HCT116 (cell line): ENCODE data around the gene LTV1. TPM values are rescaled to one million over a fixed set of nuclear protein-coding genes. Genes with fewer than 3 reads are reported as not detected.

ENCODE experiments used
- ATAC-seq: fragments of 200-7000 bp; cut with Tn5 transposase; 2 replicates; pipeline ENCODE4 v1.9.1; 2020; ENCODE audit warnings: mild to moderate bottlenecking, moderate library complexity
- BruUV-seq: library from RNA; stranded (reverse); fragments of 400-500 nt; replicated peaks from 2 replicates; lab custom pipeline; 2021; lab: Mats Ljungman, UMichigan
- CTCF ChIA-PET: fragments of 300-600 bp; sonication (Branson Sonifier 250); formaldehyde crosslinking; loops from one replicate; lab custom pipeline; 2021; ENCODE audit warnings: antibody characterized with exemption; lab: Charles Lee
- POLR2A ChIA-PET: fragments of 300-600, 350-600 bp; sonication (Branson Sonifier 250); formaldehyde crosslinking; loops from one replicate; lab custom pipeline; 2021; ENCODE audit warnings: antibody characterized with exemption; lab: Charles Lee
- RAD21 ChIA-PET, 2 experiments: fragments of 300-600 bp; sonication (Branson Sonifier 250); formaldehyde crosslinking; loops; one replicate each; lab custom pipeline; 2023; ENCODE audit warnings: low total read pairs in 2 of 2; ENCODE audit not compliant: uncharacterized antibody in 2 of 2, unreplicated experiment in 2 of 2, low non-redundant PET in 1 of 2; lab: Charles Lee
- DNase-seq: peaks from one replicate; pipeline ENCODE4 v3.0.0-alpha.2; 2010; ENCODE audit warnings: low read depth, low spot score
- H2AFZ ChIP-seq: fragments of 200-600 bp; shearing (Covaris generic), sonication (generic); 2 replicates; pipeline ENCODE4 v1.6.1; 2017; ENCODE audit warnings: low read depth, mixed run types, mixed read lengths, antibody characterized with exemption, low read length; ENCODE audit not compliant: poor library complexity, severe bottlenecking
- H3K27ac ChIP-seq: 2 replicates; pipeline ENCODE4 v1.5.1; 2012; ENCODE audit warnings: low read depth, low read length
- H3K27me3 ChIP-seq: fragments of 200-600 bp; sonication (generic); 2 replicates; pipeline ENCODE4 v1.6.1; 2016; ENCODE audit warnings: mixed run types, low read length, mixed read lengths; ENCODE audit not compliant: insufficient read depth
- H3K36me3 ChIP-seq, 2 experiments: fragments of 200-500 bp in 1 of 2; fragments of 200-600 bp in 1 of 2; sonication (Bioruptor generic) in 1 of 2; sonication (generic) in 1 of 2; 2 replicates each; pipeline versions ENCODE4 v1.5.1 to v1.6.1; 2014 to 2016; ENCODE audit warnings: low read length in 2 of 2, inconsistent platforms in 1 of 2, mixed read lengths in 1 of 2, mixed run types in 1 of 2; ENCODE audit not compliant: insufficient read depth in 2 of 2, control insufficient read depth in 1 of 2
- H3K4me1 ChIP-seq, 2 experiments: fragments of 200-600 bp in 1 of 2; sonication (generic) in 1 of 2; 2 replicates each; pipeline versions ENCODE4 v1.5.1 to v1.6.1; 2012 to 2017; ENCODE audit warnings: low read length in 2 of 2, inconsistent platforms in 1 of 2, mild to moderate bottlenecking in 1 of 2, mixed read lengths in 1 of 2, mixed run types in 1 of 2, moderate library complexity in 1 of 2; ENCODE audit not compliant: insufficient read depth in 2 of 2, control insufficient read depth in 1 of 2
- H3K4me2 ChIP-seq: fragments of 200-600 bp; sonication (generic); 2 replicates; pipeline ENCODE4 v1.6.1; 2017; ENCODE audit warnings: mixed run types, low read length, mixed read lengths
- H3K4me3 ChIP-seq, 2 experiments: fragments of 200-600 bp in 1 of 2; sonication (generic) in 1 of 2; replicated peaks in 1 of 2; 2 replicates each; pipeline ENCODE4 v1.5.1; 2011 to 2016; ENCODE audit warnings: low read length in 2 of 2, control low read depth in 1 of 2, low read depth in 1 of 2, mild to moderate bottlenecking in 1 of 2, mixed read lengths in 1 of 2, mixed run types in 1 of 2
- H3K79me2 ChIP-seq: fragments of 200-600 bp; sonication (generic); 2 replicates; pipeline ENCODE4 v1.6.1; 2017; ENCODE audit warnings: mild to moderate bottlenecking, mixed run types, low read length, moderate library complexity, mixed read lengths; ENCODE audit not compliant: insufficient read depth
- H3K9ac ChIP-seq: fragments of 200-600 bp; sonication (generic); 2 replicates; pipeline ENCODE4 v1.6.1; 2016; ENCODE audit warnings: low read length, mixed read lengths
- H3K9me2 ChIP-seq: fragments of 200-600 bp; sonication (generic), shearing (Covaris generic); 2 replicates; pipeline ENCODE4 v1.6.1; 2017; ENCODE audit warnings: mixed run types, mild to moderate bottlenecking, moderate library complexity; ENCODE audit not compliant: insufficient read depth
- H3K9me3 ChIP-seq, 2 experiments: fragments of 200-500 bp in 1 of 2; fragments of 200-600 bp in 1 of 2; sonication (Bioruptor generic) in 1 of 2; sonication (generic) in 1 of 2; 2 replicates each; pipeline ENCODE4 v1.6.1; 2014 to 2017; ENCODE audit warnings: low read length in 2 of 2, mixed read lengths in 2 of 2, inconsistent platforms in 1 of 2, low read depth in 1 of 2, mild to moderate bottlenecking in 1 of 2, mixed run types in 1 of 2, moderate library complexity in 1 of 2; ENCODE audit not compliant: control insufficient read depth in 1 of 2, insufficient read depth in 1 of 2
- H4K20me1 ChIP-seq: fragments of 200-600 bp; sonication (generic), shearing (Covaris generic); 2 replicates; pipeline ENCODE4 v1.6.1; 2017; ENCODE audit warnings: mixed run types, mild to moderate bottlenecking, moderate library complexity; ENCODE audit not compliant: insufficient read depth
- CBX3 ChIP-seq: IDR thresholded peaks from 2 replicates; pipeline ENCODE4 v1.6.1; 2012; ENCODE audit warnings: low read depth
- CTCF ChIP-seq, 3 experiments: fragments of 200-600 bp in 1 of 3; sonication (generic) in 1 of 3; IDR thresholded peaks in 2 of 3; conservative IDR thresholded peaks in 1 of 3; 2 replicates each; pipeline ENCODE4 v1.5.1; 2012 to 2017; ENCODE audit warnings: low read depth in 2 of 3, low read length in 2 of 3, antibody characterized with exemption in 1 of 3, borderline replicate concordance in 1 of 3, control low read depth in 1 of 3, mild to moderate bottlenecking in 1 of 3, mixed read lengths in 1 of 3, mixed run types in 1 of 3, moderate library complexity in 1 of 3; ENCODE audit not compliant: insufficient read depth in 1 of 3
- EGR1 ChIP-seq: IDR thresholded peaks from 2 replicates; pipeline ENCODE4 v1.6.1; 2012; ENCODE audit warnings: low read depth
- ELF1 ChIP-seq: IDR thresholded peaks from 2 replicates; pipeline ENCODE4 v1.6.1; 2012; ENCODE audit warnings: low read depth, borderline replicate concordance
- EZH2 ChIP-seq: fragments of 200-600 bp; sonication (generic); IDR thresholded peaks from 2 replicates; pipeline ENCODE4 v1.6.1; 2017; ENCODE audit warnings: antibody characterized with exemption, mixed run types
- EZH2phosphoT487 ChIP-seq: fragments of 200-600 bp; IDR thresholded peaks from 2 replicates; pipeline ENCODE4 v1.6.1; 2018; ENCODE audit warnings: antibody characterized with exemption, borderline replicate concordance
- POLR2A ChIP-seq: IDR thresholded peaks from 2 replicates; pipeline ENCODE4 v1.7.0; 2011; ENCODE audit warnings: borderline replicate concordance; ENCODE audit not compliant: insufficient read depth, insufficient read length; ENCODE audit errors: extremely low read depth
- POLR2AphosphoS5 ChIP-seq: IDR thresholded peaks from 2 replicates; pipeline ENCODE4 v1.6.1; 2011; ENCODE audit warnings: mild to moderate bottlenecking, low read depth, low read length, moderate library complexity
- SIN3A ChIP-seq: IDR thresholded peaks from 2 replicates; pipeline ENCODE4 v1.6.1; 2012; ENCODE audit warnings: low read depth
- SRF ChIP-seq: IDR thresholded peaks from 2 replicates; pipeline ENCODE4 v1.6.1; 2012; ENCODE audit warnings: low read depth
- TCF7L2 ChIP-seq: IDR thresholded peaks from 2 replicates; pipeline ENCODE4 v1.7.0; 2011; ENCODE audit warnings: borderline replicate concordance, inconsistent platforms; ENCODE audit not compliant: insufficient read depth, insufficient read length; ENCODE audit errors: extremely low read depth
- YY1 ChIP-seq: IDR thresholded peaks from 2 replicates; pipeline ENCODE4 v1.6.1; 2011; ENCODE audit warnings: low read length, low read depth, moderate library complexity, mild to moderate bottlenecking; ENCODE audit not compliant: insufficient replicate concordance; ENCODE audit errors: extremely low read depth
- ZFX ChIP-seq: fragments of 450-650 bp; IDR thresholded peaks from 2 replicates; pipeline ENCODE4 v1.6.1; 2017
- ZNF274 ChIP-seq: fragments of 200-500 bp; sonication (Bioruptor generic); IDR thresholded peaks from 2 replicates; pipeline ENCODE4 v1.6.1; 2014; ENCODE audit warnings: mild to moderate bottlenecking, low read depth, low read length, inconsistent platforms
- intact Hi-C: fragments of 100-400 bp; cut with micrococcal nuclease; formaldehyde crosslinking; loops from 2 replicates; pipeline ENCODE4 v1.10.0; 2022
- total RNA-seq: library from RNA; stranded (reverse); gene quantifications from one replicate; pipeline ENCODE4 v1.2.1, GENCODE V29; 2021; ENCODE audit not compliant: unreplicated experiment
- TF ChIP-seq, protein P1 (sequence below): IDR thresholded peaks from 2 replicates; pipeline ENCODE4 v1.6.1; 2011; ENCODE audit warnings: mild to moderate bottlenecking, low read length, moderate library complexity; ENCODE audit not compliant: insufficient replicate concordance; ENCODE audit errors: extremely low read depth
- TF ChIP-seq, protein P2 (sequence below): IDR thresholded peaks from 2 replicates; pipeline ENCODE4 v1.6.1; 2012; ENCODE audit warnings: low read depth

Gene LTV1
- total RNA-seq, 1 experiment from 2014 or later, result 40.3 TPM

DNA sequence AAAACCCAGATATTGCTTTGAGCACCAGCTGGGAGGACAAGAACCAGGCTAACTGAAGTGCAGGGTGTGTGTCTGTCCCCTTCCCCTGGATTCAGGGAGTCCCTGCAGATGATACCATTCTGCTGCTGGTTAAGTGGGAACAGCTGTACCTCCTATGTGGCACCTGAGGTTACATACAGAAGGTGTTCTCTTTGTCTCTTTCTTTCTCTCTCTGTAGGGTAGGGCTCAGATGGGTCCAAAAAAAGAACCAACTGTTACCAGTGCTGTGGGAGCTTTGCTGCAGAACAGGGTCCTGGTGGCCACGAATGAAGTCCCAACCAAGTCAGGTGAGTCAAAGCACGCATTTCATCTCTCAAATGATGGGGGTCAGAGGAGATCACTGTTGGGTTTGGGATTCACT lies 59.7 kb downstream of the LTV1 start:
- H3K4me3 ChIP-seq, result no peak overlapping the region
- H2AFZ ChIP-seq, result no peak overlapping the region
- ChIA-PET CTCF (no interaction called here), RAD21 (no interaction called here), POLR2A (no interaction called here)
- H3K27me3 ChIP-seq, result no peaks in the 10 kb centered on the region
- H3K9me3 ChIP-seq, result no peaks in the 10 kb centered on the region
- no peaks in the 10 kb centered on the region for H3K9me2 ChIP-seq
- H3K36me3 ChIP-seq, result no peaks in the 10 kb centered on the region
- no TSS peak for BruUV-seq
- no peak overlapping the region for H3K4me2 ChIP-seq
- no peaks in the 10 kb centered on the region for H3K79me2 ChIP-seq
- no peak for TF ChIP-seq CTCF (IDR thresholded peaks at IDR 0.05 in 2 of 3, conservative IDR thresholded peaks at IDR 0.05 in 1 of 3; ENCODE audit: borderline replicate concordance in 1 of 3, insufficient read depth in 1 of 3, low read depth in 2 of 3, low read length in 2 of 3)
- TF ChIP-seq YY1, result no peak
- no peak for TF ChIP-seq CBX3
- TF ChIP-seq, protein P1, sequence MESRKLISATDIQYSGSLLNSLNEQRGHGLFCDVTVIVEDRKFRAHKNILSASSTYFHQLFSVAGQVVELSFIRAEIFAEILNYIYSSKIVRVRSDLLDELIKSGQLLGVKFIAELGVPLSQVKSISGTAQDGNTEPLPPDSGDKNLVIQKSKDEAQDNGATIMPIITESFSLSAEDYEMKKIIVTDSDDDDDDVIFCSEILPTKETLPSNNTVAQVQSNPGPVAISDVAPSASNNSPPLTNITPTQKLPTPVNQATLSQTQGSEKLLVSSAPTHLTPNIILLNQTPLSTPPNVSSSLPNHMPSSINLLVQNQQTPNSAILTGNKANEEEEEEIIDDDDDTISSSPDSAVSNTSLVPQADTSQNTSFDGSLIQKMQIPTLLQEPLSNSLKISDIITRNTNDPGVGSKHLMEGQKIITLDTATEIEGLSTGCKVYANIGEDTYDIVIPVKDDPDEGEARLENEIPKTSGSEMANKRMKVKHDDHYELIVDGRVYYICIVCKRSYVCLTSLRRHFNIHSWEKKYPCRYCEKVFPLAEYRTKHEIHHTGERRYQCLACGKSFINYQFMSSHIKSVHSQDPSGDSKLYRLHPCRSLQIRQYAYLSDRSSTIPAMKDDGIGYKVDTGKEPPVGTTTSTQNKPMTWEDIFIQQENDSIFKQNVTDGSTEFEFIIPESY, result no peak
- TF ChIP-seq ZNF274, result no peak
- TF ChIP-seq SRF, result no peak
- no peak for TF ChIP-seq SIN3A
- TF ChIP-seq, protein P2, sequence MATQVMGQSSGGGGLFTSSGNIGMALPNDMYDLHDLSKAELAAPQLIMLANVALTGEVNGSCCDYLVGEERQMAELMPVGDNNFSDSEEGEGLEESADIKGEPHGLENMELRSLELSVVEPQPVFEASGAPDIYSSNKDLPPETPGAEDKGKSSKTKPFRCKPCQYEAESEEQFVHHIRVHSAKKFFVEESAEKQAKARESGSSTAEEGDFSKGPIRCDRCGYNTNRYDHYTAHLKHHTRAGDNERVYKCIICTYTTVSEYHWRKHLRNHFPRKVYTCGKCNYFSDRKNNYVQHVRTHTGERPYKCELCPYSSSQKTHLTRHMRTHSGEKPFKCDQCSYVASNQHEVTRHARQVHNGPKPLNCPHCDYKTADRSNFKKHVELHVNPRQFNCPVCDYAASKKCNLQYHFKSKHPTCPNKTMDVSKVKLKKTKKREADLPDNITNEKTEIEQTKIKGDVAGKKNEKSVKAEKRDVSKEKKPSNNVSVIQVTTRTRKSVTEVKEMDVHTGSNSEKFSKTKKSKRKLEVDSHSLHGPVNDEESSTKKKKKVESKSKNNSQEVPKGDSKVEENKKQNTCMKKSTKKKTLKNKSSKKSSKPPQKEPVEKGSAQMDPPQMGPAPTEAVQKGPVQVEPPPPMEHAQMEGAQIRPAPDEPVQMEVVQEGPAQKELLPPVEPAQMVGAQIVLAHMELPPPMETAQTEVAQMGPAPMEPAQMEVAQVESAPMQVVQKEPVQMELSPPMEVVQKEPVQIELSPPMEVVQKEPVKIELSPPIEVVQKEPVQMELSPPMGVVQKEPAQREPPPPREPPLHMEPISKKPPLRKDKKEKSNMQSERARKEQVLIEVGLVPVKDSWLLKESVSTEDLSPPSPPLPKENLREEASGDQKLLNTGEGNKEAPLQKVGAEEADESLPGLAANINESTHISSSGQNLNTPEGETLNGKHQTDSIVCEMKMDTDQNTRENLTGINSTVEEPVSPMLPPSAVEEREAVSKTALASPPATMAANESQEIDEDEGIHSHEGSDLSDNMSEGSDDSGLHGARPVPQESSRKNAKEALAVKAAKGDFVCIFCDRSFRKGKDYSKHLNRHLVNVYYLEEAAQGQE, result no peak
- TF ChIP-seq POLR2A, result no peak
- TF ChIP-seq EZH2phosphoT487, result no peak
- no peak for TF ChIP-seq ELF1
- no peak for TF ChIP-seq EGR1
- TF ChIP-seq EZH2, result no peak
- no peak for TF ChIP-seq TCF7L2
- TF ChIP-seq ZFX, result no peak
- TF ChIP-seq POLR2AphosphoS5, result no peak
- no peaks in the 10 kb centered on the region for H3K4me1 ChIP-seq
- ATAC-seq (no peak), DNase-seq (no peak)
- no peak overlapping the region for H3K9ac ChIP-seq
- no peaks in the 10 kb centered on the region for H4K20me1 ChIP-seq
- intact Hi-C loops, result no loop called here
- no peak overlapping the region for H3K27ac ChIP-seq
